Kidney epithelial cell (primary cell): ENCODE measurements around the gene PRDX2. TPM values are rescaled to one million over a fixed set of nuclear protein-coding genes. Genes with fewer than 3 reads are reported as not detected.
"Not testable (repeated sequence)": the region's sequence is repeated elsewhere in the genome, so short reads cannot be mapped to it uniquely, and the experiment has no call there.

Experiments
- DNase-seq: peaks from one replicate; pipeline ENCODE4 v3.0.0-alpha.2; 2010; ENCODE audit warnings: low read depth
- H3K27me3 ChIP-seq: 2 replicates; pipeline ENCODE4 v1.6.0; 2011; ENCODE audit warnings: low read length; ENCODE audit not compliant: control insufficient read depth, insufficient read depth
- H3K36me3 ChIP-seq: 2 replicates; pipeline ENCODE4 v1.5.1; 2011; ENCODE audit warnings: low read length; ENCODE audit not compliant: control insufficient read depth, insufficient read depth
- H3K4me3 ChIP-seq: 2 replicates; pipeline ENCODE4 v1.5.1; 2011; ENCODE audit warnings: low read depth, mild to moderate bottlenecking, control low read depth, low read length
- CTCF ChIP-seq: IDR thresholded peaks from 2 replicates; pipeline ENCODE4 v1.5.1; 2011; ENCODE audit warnings: mild to moderate bottlenecking, moderate library complexity, low read length, control low read depth, inconsistent platforms; ENCODE audit not compliant: insufficient read depth, poor library complexity, severe bottlenecking
- total RNA-seq: library from RNA; depleted of rRNA; stranded (reverse); fragments of >200 nt; gene quantifications from 2 replicates; pipeline ENCODE4 v1.2.3, GENCODE V29; 2015

The PRDX2 gene
- total RNA-seq, result 366 and 396 TPM in 2 replicates

GRCh38 chr19:12801466-12802266 lies at the start of gene PRDX2, which contains the start of gene THSD8:
Gene PRDX2, minus strand, starts transcription at chr19:12801800. Its CDS starts 539 bp downstream, at chr19:12801261.
Gene THSD8, plus strand, starts transcription at chr19:12802069. Its CDS starts 3 bp downstream, at chr19:12802072.
- DNase-seq, result no peak
- no peaks in the 10 kb centered on the region for H3K27me3 ChIP-seq
- H3K4me3 ChIP-seq, result peak within 1 kb of the TSS; percentile 82
- no peak for TF ChIP-seq CTCF
- H3K36me3 ChIP-seq, result no peaks in the 10 kb centered on the region

- peak; percentile 66 for TF ChIP-seq CTCF
- Histone ChIP-seq H3K27me3 (peaks cover 11% of the 10 kb centered on the region), H3K4me3 (no peak overlapping the region), H3K36me3 (no peaks in the 10 kb centered on the region)
- peak; percentile 43 for DNase-seq
Observed at GRCh38 chr19:12847159-12848139, 45.8 kb upstream of the PRDX2 start.

- peaks cover 15% of the 10 kb centered on the region for H3K27me3 ChIP-seq
- H3K36me3 ChIP-seq, H3K4me3 ChIP-seq, DNase-seq: not testable (repeated sequence)
Observed at GRCh38 chr19:12846613-12847012, 45.0 kb upstream of the PRDX2 start.

- TF ChIP-seq CTCF, result no peak
- Histone ChIP-seq H3K4me3 (no peak overlapping the region), H3K27me3 (peaks cover 37% of the 10 kb centered on the region), H3K36me3 (no peaks in the 10 kb centered on the region)
- DNase-seq, result no peak
Observed at GRCh38 chr19:12843999-12844732, 42.6 kb upstream of the PRDX2 start.

GRCh38 chr19:12843328-12843727 lies 41.7 kb upstream of the PRDX2 start:
- no peak overlapping the region for H3K4me3 ChIP-seq
- no peak for TF ChIP-seq CTCF
- no peaks in the 10 kb centered on the region for H3K36me3 ChIP-seq
- H3K27me3 ChIP-seq, result peaks cover 46% of the 10 kb centered on the region
- no peak for DNase-seq
